Measurements from ENCODE around the gene KCNK1.

The KCNK1 gene

DNA sequence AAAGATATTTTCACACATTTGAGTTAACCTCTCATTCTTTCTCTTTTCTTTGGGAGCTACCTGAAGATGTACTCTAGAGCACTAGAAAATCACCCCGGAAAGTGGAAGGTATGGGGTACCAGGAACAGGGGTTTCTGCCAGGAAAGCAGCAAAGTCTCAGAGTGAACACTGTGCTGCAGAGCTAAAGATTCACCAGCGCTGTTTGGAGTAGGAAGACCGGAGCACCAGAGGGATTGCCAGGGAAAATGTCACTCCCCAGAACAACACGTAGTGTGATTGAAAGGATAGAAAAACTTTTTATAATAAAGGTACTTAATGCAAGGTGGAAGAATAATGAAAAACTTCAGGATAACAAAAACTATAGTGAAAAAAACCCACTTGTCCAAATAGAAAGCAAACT lies 26.7 kb upstream of the KCNK1 start:
- H3K27me3 ChIP-seq (ENCODE audit: low read depth, low read length): no peaks in the 10 kb centered on the region
- no peaks in the 10 kb centered on the region for H4K20me1 ChIP-seq (ENCODE audit: insufficient read depth, low read length)
- H2AFZ ChIP-seq (ENCODE audit: low read depth, low read length): no peak overlapping the region
- H3K9ac ChIP-seq (ENCODE audit: low read length): no peak overlapping the region
- H3K27ac ChIP-seq (ENCODE audit: low read length): no peak overlapping the region
- H3K36me3 ChIP-seq (replicated peaks; ENCODE audit: low read depth, low read length): no peaks in the 10 kb centered on the region
- no peaks in the 10 kb centered on the region for H3K79me2 ChIP-seq (ENCODE audit: low read length)
- no peaks in the 10 kb centered on the region for H3K4me1 ChIP-seq (ENCODE audit: low read length)
- H3K9me3 ChIP-seq (ENCODE audit: insufficient read depth, low read length): no peaks in the 10 kb centered on the region
- no peak overlapping the region for H3K4me3 ChIP-seq (ENCODE audit: low read length)
- TF ChIP-seq, protein P1, sequence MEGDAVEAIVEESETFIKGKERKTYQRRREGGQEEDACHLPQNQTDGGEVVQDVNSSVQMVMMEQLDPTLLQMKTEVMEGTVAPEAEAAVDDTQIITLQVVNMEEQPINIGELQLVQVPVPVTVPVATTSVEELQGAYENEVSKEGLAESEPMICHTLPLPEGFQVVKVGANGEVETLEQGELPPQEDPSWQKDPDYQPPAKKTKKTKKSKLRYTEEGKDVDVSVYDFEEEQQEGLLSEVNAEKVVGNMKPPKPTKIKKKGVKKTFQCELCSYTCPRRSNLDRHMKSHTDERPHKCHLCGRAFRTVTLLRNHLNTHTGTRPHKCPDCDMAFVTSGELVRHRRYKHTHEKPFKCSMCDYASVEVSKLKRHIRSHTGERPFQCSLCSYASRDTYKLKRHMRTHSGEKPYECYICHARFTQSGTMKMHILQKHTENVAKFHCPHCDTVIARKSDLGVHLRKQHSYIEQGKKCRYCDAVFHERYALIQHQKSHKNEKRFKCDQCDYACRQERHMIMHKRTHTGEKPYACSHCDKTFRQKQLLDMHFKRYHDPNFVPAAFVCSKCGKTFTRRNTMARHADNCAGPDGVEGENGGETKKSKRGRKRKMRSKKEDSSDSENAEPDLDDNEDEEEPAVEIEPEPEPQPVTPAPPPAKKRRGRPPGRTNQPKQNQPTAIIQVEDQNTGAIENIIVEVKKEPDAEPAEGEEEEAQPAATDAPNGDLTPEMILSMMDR (IDR thresholded peaks at IDR 0.05; ENCODE audit: low read depth, low read length): no peak
- no peak for TF ChIP-seq EZH2phosphoT487 (IDR thresholded peaks at IDR 0.05; ENCODE audit: low read depth)
- no peak overlapping the region for H3K4me2 ChIP-seq (ENCODE audit: low read length)

GRCh38 chr1:233587958-233588799 lies 25.7 kb upstream of the KCNK1 start:
- H3K4me2 ChIP-seq (ENCODE audit: low read length): no peak overlapping the region

GRCh38 chr1:233597489-233597901 lies 16.4 kb upstream of the KCNK1 start:
- Histone ChIP-seq H3K4me2 (ENCODE audit: low read length) (no peak overlapping the region), H3K9ac (ENCODE audit: low read length) (no peak overlapping the region), H2AFZ (ENCODE audit: low read depth, low read length) (no peak overlapping the region), H3K4me3 (ENCODE audit: low read length) (no peak overlapping the region), H3K27ac (ENCODE audit: low read length) (no peak overlapping the region), H4K20me1 (ENCODE audit: insufficient read depth, low read length) (no peaks in the 10 kb centered on the region), H3K4me1 (ENCODE audit: low read length) (0 out of 2 replicates have a peak, but pooled peaks cover 3% of the 10 kb centered on the region), H3K79me2 (ENCODE audit: low read length) (no peaks in the 10 kb centered on the region), H3K9me3 (ENCODE audit: insufficient read depth, low read length) (no peaks in the 10 kb centered on the region), H3K27me3 (ENCODE audit: low read depth, low read length) (0 out of 2 replicates have a peak, but pooled peaks cover 6% of the 10 kb centered on the region), H3K36me3 (replicated peaks; ENCODE audit: low read depth, low read length) (no peaks in the 10 kb centered on the region)
- TF ChIP-seq EZH2phosphoT487 (IDR thresholded peaks at IDR 0.05; ENCODE audit: low read depth): no peak
- TF ChIP-seq, protein P1 (IDR thresholded peaks at IDR 0.05; ENCODE audit: low read depth, low read length): no peak

More at GRCh38 chr1:233587958-233588799, 25.7 kb upstream of the KCNK1 start:
- H3K36me3 ChIP-seq (replicated peaks; ENCODE audit: low read depth, low read length): no peaks in the 10 kb centered on the region
- H3K4me3 ChIP-seq (ENCODE audit: low read length): no peak overlapping the region
- no peak overlapping the region for H2AFZ ChIP-seq (ENCODE audit: low read depth, low read length)
- TF ChIP-seq, protein P1 (IDR thresholded peaks at IDR 0.05; ENCODE audit: low read depth, low read length): no peak
- TF ChIP-seq EZH2phosphoT487 (IDR thresholded peaks at IDR 0.05; ENCODE audit: low read depth): no peak
- H3K27ac ChIP-seq (ENCODE audit: low read length): no peak overlapping the region
- no peaks in the 10 kb centered on the region for H4K20me1 ChIP-seq (ENCODE audit: insufficient read depth, low read length)
- H3K4me1 ChIP-seq (ENCODE audit: low read length): no peaks in the 10 kb centered on the region
- H3K27me3 ChIP-seq (ENCODE audit: low read depth, low read length): no peaks in the 10 kb centered on the region
- H3K9ac ChIP-seq (ENCODE audit: low read length): no peak overlapping the region
- no peaks in the 10 kb centered on the region for H3K79me2 ChIP-seq (ENCODE audit: low read length)
- no peaks in the 10 kb centered on the region for H3K9me3 ChIP-seq (ENCODE audit: insufficient read depth, low read length)

DNA sequence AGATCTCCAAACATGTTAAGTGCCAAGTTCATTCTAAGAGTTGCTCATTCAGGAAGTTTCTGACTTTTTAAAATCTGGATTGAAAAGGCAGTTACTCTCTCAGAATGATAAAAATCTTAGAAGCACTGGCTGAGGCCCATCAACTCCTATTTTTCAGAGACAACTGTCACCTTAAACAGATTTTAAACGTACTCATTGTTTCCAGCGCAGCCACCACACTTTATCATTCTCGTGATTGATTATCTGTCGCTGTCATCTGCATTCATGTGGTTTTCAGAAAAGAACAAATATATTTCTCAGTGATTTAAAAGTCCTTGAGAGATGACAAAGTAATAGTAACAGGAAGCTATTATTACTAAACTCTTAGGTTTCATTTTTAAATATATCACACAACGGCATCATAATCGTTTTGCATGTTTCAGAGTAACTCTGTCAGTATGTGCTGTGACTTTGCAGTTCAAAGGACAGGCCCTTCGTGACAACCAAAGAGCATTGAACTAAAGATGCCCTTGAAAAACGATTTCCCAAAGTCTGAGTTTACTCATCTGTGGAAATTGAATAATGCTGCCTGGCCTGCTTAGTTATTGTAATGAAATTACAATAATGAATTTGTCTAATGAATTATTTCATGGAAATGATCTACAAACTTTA lies 14.9 kb upstream of the KCNK1 start:
- Histone ChIP-seq H2AFZ (ENCODE audit: low read depth, low read length) (peak overlapping the region; percentile 18; the same call in 1 of the 2 replicates), H3K79me2 (ENCODE audit: low read length) (no peaks in the 10 kb centered on the region), H3K9me3 (ENCODE audit: insufficient read depth, low read length) (no peaks in the 10 kb centered on the region), H3K4me2 (ENCODE audit: low read length) (peak overlapping the region; percentile 19), H3K4me3 (ENCODE audit: low read length) (no peak overlapping the region), H3K36me3 (replicated peaks; ENCODE audit: low read depth, low read length) (no peaks in the 10 kb centered on the region), H3K27me3 (ENCODE audit: low read depth, low read length) (0 out of 2 replicates have a peak, but pooled peaks cover 6% of the 10 kb centered on the region), H3K9ac (ENCODE audit: low read length) (no peak overlapping the region), H3K4me1 (ENCODE audit: low read length) (0 out of 2 replicates have a peak, but pooled peaks cover 3% of the 10 kb centered on the region), H4K20me1 (ENCODE audit: insufficient read depth, low read length) (no peaks in the 10 kb centered on the region), H3K27ac (ENCODE audit: low read length) (no peak overlapping the region)
- TF ChIP-seq, protein P1 (IDR thresholded peaks at IDR 0.05; ENCODE audit: low read depth, low read length): no peak
- no peak for TF ChIP-seq EZH2phosphoT487 (IDR thresholded peaks at IDR 0.05; ENCODE audit: low read depth)

Data from OCI-LY3 (cell line).